Epithelial cell of esophagus (primary cell): ENCODE measurements around the gene STAT4.

Experiments used
- DNase-seq: peaks from one replicate; pipeline ENCODE4 v3.0.0; 2010; ENCODE audit warnings: low read depth
- H3K4me3 ChIP-seq: 2 replicates; pipeline ENCODE4 v1.5.1; 2011; ENCODE audit warnings: mild to moderate bottlenecking, low read length, control low read depth
- CTCF ChIP-seq: IDR thresholded peaks from 2 replicates; pipeline ENCODE4 v1.5.1; 2011; ENCODE audit warnings: low read depth, mild to moderate bottlenecking, low read length, control low read depth, inconsistent platforms; ENCODE audit not compliant: insufficient read depth; ENCODE audit errors: missing control alignments

Gene STAT4

GRCh38 chr2:191148791-191149190 is 2.0 kb downstream of the STAT4 start:
- DNase-seq, result no peak
- no peak overlapping the region for H3K4me3 ChIP-seq

GRCh38 chr2:191148281-191148680 is 2.5 kb downstream of the STAT4 start:
- H3K4me3 ChIP-seq, result no peak overlapping the region
- DNase-seq, result no peak
- TF ChIP-seq CTCF, result no peak

More at GRCh38 chr2:191148791-191149190, 2.0 kb downstream of the STAT4 start:
- no peak for TF ChIP-seq CTCF

- no peak for TF ChIP-seq CTCF
- DNase-seq, result peak; percentile 91
- H3K4me3 ChIP-seq, result no peak overlapping the region
These were observed 4.9 kb downstream of the STAT4 start for GRCh38 chr2:191145769-191146471.

DNA sequence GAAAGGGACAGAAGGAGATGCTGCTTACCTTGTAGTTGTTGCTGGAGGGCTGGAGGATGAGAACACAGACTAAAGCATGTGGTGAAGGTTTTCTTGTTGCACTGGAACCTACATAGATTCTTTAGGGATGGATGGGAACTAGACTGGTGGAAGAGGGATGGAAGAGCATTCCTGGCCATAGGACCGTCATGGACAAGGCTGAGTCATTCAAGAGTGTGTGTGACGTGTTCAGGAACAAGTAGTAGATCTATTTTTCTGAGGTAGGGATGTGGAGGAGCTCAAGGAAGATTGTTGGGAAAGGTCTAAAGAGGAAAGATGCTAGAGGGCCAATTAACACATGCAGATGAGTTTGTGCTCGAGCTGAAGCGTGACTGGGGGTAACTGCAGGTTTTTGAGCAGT is 6.6 kb downstream of the STAT4 start:
- no peak for TF ChIP-seq CTCF
- peak; percentile 41 for DNase-seq
- no peak overlapping the region for H3K4me3 ChIP-seq

- TF ChIP-seq CTCF, result no peak
- H3K4me3 ChIP-seq, result no peak overlapping the region
- DNase-seq, result no peak
These were observed 7.0 kb downstream of the STAT4 start for GRCh38 chr2:191143791-191144190.

GRCh38 chr2:191128911-191129304 is 21.9 kb downstream of the STAT4 start:
- TF ChIP-seq CTCF, result no peak
- DNase-seq, result no peak

More at GRCh38 chr2:191128911-191129304, 21.9 kb downstream of the STAT4 start:
- H3K4me3 ChIP-seq, result no peak overlapping the region
